GM19238 (cell line): ENCODE measurements around the gene JAKMIP2.
"Not testable (repeated sequence)": the region's sequence is repeated elsewhere in the genome, so short reads cannot be mapped to it uniquely, and the experiment has no call there.

Experiments used
- DNase-seq: peaks from one replicate; pipeline ENCODE4 v3.0.0; 2011; ENCODE audit warnings: low spot score; ENCODE audit not compliant: insufficient read length

The JAKMIP2 gene

GRCh38 chr5:147782110-147783028, at the start of gene JAKMIP2:
Gene JAKMIP2, minus strand, starts transcription at chr5:147782728. Its CDS starts 110,922 bp downstream, at chr5:147671806.
- peak; percentile 10 for DNase-seq

- DNase-seq = no peak
Observed at GRCh38 chr5:147831465-147831864, 48.9 kb upstream of the JAKMIP2 start, which contains the start of gene SPINK1. Gene SPINK1, minus strand, starts transcription at chr5:147831671. Its CDS starts 94 bp downstream, at chr5:147831577.

GRCh38 chr5:147830035-147830434, 47.5 kb upstream of the JAKMIP2 start:
- DNase-seq = no peak

- DNase-seq = not testable (repeated sequence)
Observed at GRCh38 chr5:147827017-147827416, 44.5 kb upstream of the JAKMIP2 start.

- no peak for DNase-seq
Observed at GRCh38 chr5:147826361-147826760, 43.8 kb upstream of the JAKMIP2 start.

- DNase-seq = peak; percentile 1
Observed at GRCh38 chr5:147822686-147823491, 40.4 kb upstream of the JAKMIP2 start.

- DNase-seq = not testable (repeated sequence)
Observed at GRCh38 chr5:147822222-147822621, 39.7 kb upstream of the JAKMIP2 start.

- DNase-seq = no peak
Observed at GRCh38 chr5:147821766-147822165, 39.2 kb upstream of the JAKMIP2 start.

- DNase-seq = no peak
Observed at GRCh38 chr5:147819261-147819770, 36.8 kb upstream of the JAKMIP2 start.

- DNase-seq = no peak
Observed at GRCh38 chr5:147818290-147818689, 35.8 kb upstream of the JAKMIP2 start.

GRCh38 chr5:147813696-147814095, 31.2 kb upstream of the JAKMIP2 start:
- no peak for DNase-seq

GRCh38 chr5:147809830-147810666, 27.5 kb upstream of the JAKMIP2 start:
- no peak for DNase-seq

- DNase-seq = no peak
Observed at GRCh38 chr5:147805030-147805454, 22.5 kb upstream of the JAKMIP2 start.

- no peak for DNase-seq
Observed at GRCh38 chr5:147804334-147804733, 21.8 kb upstream of the JAKMIP2 start.

- no peak for DNase-seq
Observed at GRCh38 chr5:147803926-147804325, 21.4 kb upstream of the JAKMIP2 start.

GRCh38 chr5:147803161-147803560, 20.6 kb upstream of the JAKMIP2 start:
- not testable (repeated sequence) for DNase-seq

- no peak for DNase-seq
Observed at GRCh38 chr5:147801461-147801860, 18.9 kb upstream of the JAKMIP2 start.

GRCh38 chr5:147800491-147800890, 18.0 kb upstream of the JAKMIP2 start:
- DNase-seq = no peak

GRCh38 chr5:147796556-147797308, 14.2 kb upstream of the JAKMIP2 start:
- no peak for DNase-seq

GRCh38 chr5:147791181-147791580, 8.7 kb upstream of the JAKMIP2 start:
- no peak for DNase-seq
